Activated naive CD4-positive, alpha-beta T cell treated with anti-CD3 and anti-CD28 coated beads for 36 hours (primary cell): ENCODE measurements around the gene HYAL3. TPM values are rescaled to one million over a fixed set of nuclear protein-coding genes. Genes with fewer than 3 reads are reported as not detected.
A peak's percentile ranks its signal among the peaks of the same experiment; 100 is the strongest.

Experiments
- CTCF ChIA-PET: fragments of 350-600 bp; sonication (Branson Sonifier 250); formaldehyde crosslinking; loops from one replicate; lab custom pipeline; 2021; ENCODE audit warnings: antibody characterized with exemption; lab: Charles Lee
- DNase-seq: peaks from one replicate; pipeline ENCODE4 v3.0.0-alpha.2; 2020
- H3K27ac Mint-ChIP-seq: one replicate; pipeline ENCODE4 v1.8.0; 2021; ENCODE audit warnings: mild to moderate bottlenecking, mixed read lengths
- H3K27me3 Mint-ChIP-seq: one replicate; pipeline ENCODE4 v1.8.0; 2021; ENCODE audit warnings: low read depth, mixed read lengths
- H3K36me3 Mint-ChIP-seq: one replicate; pipeline ENCODE4 v1.8.0; 2021; ENCODE audit warnings: low read depth, mixed read lengths
- H3K4me1 Mint-ChIP-seq: one replicate; pipeline ENCODE4 v1.8.0; 2021; ENCODE audit warnings: low read depth, mixed read lengths
- H3K4me3 Mint-ChIP-seq: one replicate; pipeline ENCODE4 v1.8.0; 2021; ENCODE audit warnings: mild to moderate bottlenecking, moderate library complexity, mixed read lengths
- H3K9me3 Mint-ChIP-seq: one replicate; pipeline ENCODE4 v1.8.0; 2021; ENCODE audit warnings: mixed read lengths
- intact Hi-C: fragments of 100-400 bp; cut with micrococcal nuclease; formaldehyde crosslinking; loops from one replicate; pipeline ENCODE4 v1.15.1; 2023
- total RNA-seq, 2 experiments: library from RNA; stranded (reverse); gene quantifications; one replicate each; pipeline ENCODE4 v1.2.3, GENCODE V29; 2021

Gene HYAL3
- total RNA-seq, 2 experiments from 2014 or later: 0.74 to 0.88 TPM

DNA sequence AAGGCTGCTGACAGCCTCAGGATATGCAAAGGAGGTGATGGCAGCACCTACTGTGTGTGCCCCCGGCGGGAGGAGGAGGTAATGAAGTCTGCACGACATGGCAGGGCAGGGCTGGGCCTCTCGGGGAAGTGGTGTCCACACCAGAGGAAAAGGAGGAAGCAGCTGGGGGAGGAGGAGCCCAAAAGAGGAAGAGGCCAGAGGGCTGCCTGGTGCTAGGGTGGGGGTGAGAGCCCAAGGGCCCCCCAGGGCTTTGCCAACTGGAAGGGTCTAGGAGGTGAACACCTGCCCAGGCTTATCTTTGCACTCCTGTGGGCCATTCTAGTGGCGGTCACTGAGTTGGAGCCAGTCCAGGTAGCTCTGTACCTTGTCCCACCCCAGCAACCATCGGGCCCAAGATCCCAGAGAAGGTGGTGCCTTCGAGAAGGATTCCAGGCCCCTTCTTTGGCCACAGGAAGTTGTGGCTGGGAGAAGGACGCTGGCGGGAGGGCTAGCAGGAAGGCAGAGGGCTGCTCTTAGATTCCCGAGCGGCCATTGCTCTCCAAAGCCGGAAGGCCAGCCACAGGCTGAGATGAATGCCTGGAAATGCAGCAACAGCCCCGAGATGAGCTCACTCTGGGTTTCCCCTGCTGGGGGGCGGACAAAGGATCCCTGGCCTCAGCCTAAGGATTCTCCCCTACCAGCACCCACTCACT is 56.2 kb downstream of the HYAL3 start:
- Mint-ChIP-seq H3K4me1 (peaks cover 89% of the 10 kb centered on the region), H3K9me3 (no peaks in the 10 kb centered on the region), H3K27me3 (no peaks in the 10 kb centered on the region), H3K4me3 (peak overlapping the region; percentile 55), H3K36me3 (peaks cover 1% of the 10 kb centered on the region), H3K27ac (peak overlapping the region; percentile 95)
- CTCF ChIA-PET: interaction anchor here (0.5 to 4.1 kb wide), 8 partner anchors 13 to 162 kb away, joined by 3 to 38 read pairs (median 4); no protein-coding TSS in a partner anchor
- DNase-seq: peak; percentile 74
- intact Hi-C loops: no loop called here

Other genes with a start within 250 kb of the HYAL3 start
- 100 to 1,000 TPM; 124 to 129 TPM for gene RBM5, start 210.5 kb downstream of the HYAL3 start, total RNA-seq
- not detected for gene SEMA3F, start 144.1 kb downstream of the HYAL3 start, total RNA-seq
- gene GNAT1, start 107.8 kb downstream of the HYAL3 start, total RNA-seq: not detected
- not detected for gene SLC38A3, start 94.1 kb downstream of the HYAL3 start, total RNA-seq
- gene GNAI2, start 63.2 kb downstream of the HYAL3 start, total RNA-seq: 100 to 1,000 TPM; 272 to 276 TPM
- under 1 TPM; 0.33 to 0.37 TPM for gene SEMA3B, start 30.3 kb downstream of the HYAL3 start, total RNA-seq
- not detected for gene LSMEM2, start 20.3 kb downstream of the HYAL3 start, total RNA-seq
- gene IFRD2, start 7.0 kb downstream of the HYAL3 start, total RNA-seq: 100 to 1,000 TPM; 117 to 125 TPM
- gene NAA80, start within 50 bp of the HYAL3 start, total RNA-seq: 10 to 100 TPM in 1 of 2 experiments, 1 to 10 TPM in 1; 7.9 to 10.5 TPM
- gene HYAL1, start 4.2 kb upstream of the HYAL3 start, total RNA-seq: not detected
- 1 to 10 TPM; 1.5 to 2.1 TPM for gene HYAL2, start 23.3 kb upstream of the HYAL3 start, total RNA-seq
- 10 to 100 TPM; 14.1 to 14.4 TPM for gene TUSC2, start 28.8 kb upstream of the HYAL3 start, total RNA-seq
- 10 to 100 TPM; 37.5 to 38.5 TPM for gene RASSF1, start 41.4 kb upstream of the HYAL3 start, total RNA-seq
- under 1 TPM; 0.54 to 0.57 TPM for gene ZMYND10, start 46.3 kb upstream of the HYAL3 start, total RNA-seq
- 10 to 100 TPM; 27.7 to 31.3 TPM for gene NPRL2, start 51.4 kb upstream of the HYAL3 start, total RNA-seq
- 10 to 100 TPM; 11.0 to 11.3 TPM for gene CYB561D2, start 51.5 kb upstream of the HYAL3 start, total RNA-seq
- gene TMEM115, start 60.1 kb upstream of the HYAL3 start, total RNA-seq: 10 to 100 TPM; 10.6 to 11.1 TPM
- gene CACNA2D2, start 204.2 kb upstream of the HYAL3 start, total RNA-seq: under 1 TPM; 0.89 to 0.95 TPM